Peyer's patch (tissue), 4 donors: ENCODE data around the gene NCLN.

Experiments
- CTCF ChIP-seq, 6 experiments: fragments of 450-650 bp in 4 of 6; fragments of 200-600 bp in 2 of 6; sonication (generic) in 1 of 6; IDR thresholded peaks; one replicate each; pipeline ENCODE4 v1.5.1; 2017 to 2019; ENCODE audit warnings: antibody characterized with exemption in 6 of 6, mild to moderate bottlenecking in 3 of 6, moderate library complexity in 1 of 6
- POLR2A ChIP-seq, 2 donors: fragments of 450-650 bp; IDR thresholded peaks; one replicate each; pipeline ENCODE4 v1.5.1; 2017; ENCODE audit warnings: antibody characterized with exemption in 2 of 2, mild to moderate bottlenecking in 2 of 2, moderate library complexity in 2 of 2

- TF ChIP-seq CTCF (IDR thresholded peaks at IDR 0.05) (no peak), POLR2A (IDR thresholded peaks at IDR 0.05) (no peak)
These were observed 58.3 kb downstream of the NCLN start for GRCh38 chr19:3243819-3244700.
